ENCODE data around the gene GPC3.
"Not testable (repeated sequence)": the region's sequence is repeated elsewhere in the genome, so short reads cannot be mapped to it uniquely, and the experiment has no call there.

GPC3 gene

GRCh38 chrX:134020910-134021309 is 35.5 kb upstream of the GPC3 start:
- no peak for DNase-seq (ENCODE audit: extremely low read depth, low read depth)
- TF ChIP-seq CTCF (IDR thresholded peaks at IDR 0.05; ENCODE audit: low read depth, low read length): peak; percentile 4; the same call in 1 of the 2 replicates

GRCh38 chrX:134019567-134020206 is 34.3 kb upstream of the GPC3 start:
- DNase-seq (ENCODE audit: extremely low read depth, low read depth): no peak
- TF ChIP-seq CTCF (IDR thresholded peaks at IDR 0.05; ENCODE audit: low read depth, low read length): no peak

DNA sequence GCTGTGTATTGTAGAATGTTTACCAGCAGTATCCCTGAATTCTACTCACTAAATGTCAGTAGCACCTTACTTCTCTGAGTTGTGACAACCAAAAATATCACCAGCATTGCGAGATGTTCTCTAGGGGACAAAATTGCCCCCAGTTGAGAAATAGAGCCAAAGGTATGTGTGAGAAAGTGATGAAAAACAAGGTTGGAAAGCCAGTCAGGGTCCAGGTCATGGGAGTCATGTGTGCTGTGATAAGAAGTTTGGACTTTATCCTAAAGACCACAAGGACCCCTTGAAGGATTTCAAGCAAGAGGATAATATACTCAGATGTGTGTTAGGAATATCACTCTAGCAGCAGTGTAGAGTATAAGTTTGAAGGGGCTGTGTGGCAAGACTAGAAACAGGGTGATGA is 30.9 kb upstream of the GPC3 start:
- not testable (repeated sequence) for DNase-seq (ENCODE audit: extremely low read depth, low read depth)

GRCh38 chrX:134015510-134015909 is 30.1 kb upstream of the GPC3 start:
- DNase-seq (ENCODE audit: extremely low read depth, low read depth): not testable (repeated sequence)

GRCh38 chrX:134013524-134013923 is 28.1 kb upstream of the GPC3 start:
- DNase-seq (ENCODE audit: extremely low read depth, low read depth): no peak
- no peak for TF ChIP-seq CTCF (IDR thresholded peaks at IDR 0.05; ENCODE audit: low read depth, low read length)

- peak; percentile 14 for DNase-seq (ENCODE audit: extremely low read depth, low read depth)
- TF ChIP-seq CTCF (IDR thresholded peaks at IDR 0.05; ENCODE audit: low read depth, low read length): no peak
Observed at GRCh38 chrX:134013092-134013497, 27.7 kb upstream of the GPC3 start.

DNA sequence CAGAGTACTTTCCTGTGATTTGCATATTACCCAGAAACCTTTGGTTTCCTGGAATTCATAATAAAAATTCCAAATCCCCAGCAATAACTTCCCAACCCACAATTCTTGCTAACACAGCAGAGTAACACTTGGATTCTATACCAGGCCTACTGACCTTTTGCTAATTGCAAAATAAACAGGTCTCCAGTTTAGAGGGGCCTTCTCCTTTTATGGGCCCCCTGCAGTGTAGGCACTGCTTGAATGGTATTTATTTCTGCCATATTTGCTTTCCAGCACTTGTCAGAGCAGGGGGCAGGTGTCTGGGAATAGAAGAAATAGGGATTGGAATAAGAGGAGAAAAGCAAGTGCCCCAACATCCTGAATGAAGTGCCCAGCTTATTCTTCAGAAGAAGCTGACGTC is 25.3 kb upstream of the GPC3 start:
- no peak for TF ChIP-seq CTCF (IDR thresholded peaks at IDR 0.05; ENCODE audit: low read depth, low read length)
- no peak for DNase-seq (ENCODE audit: extremely low read depth, low read depth)

DNA sequence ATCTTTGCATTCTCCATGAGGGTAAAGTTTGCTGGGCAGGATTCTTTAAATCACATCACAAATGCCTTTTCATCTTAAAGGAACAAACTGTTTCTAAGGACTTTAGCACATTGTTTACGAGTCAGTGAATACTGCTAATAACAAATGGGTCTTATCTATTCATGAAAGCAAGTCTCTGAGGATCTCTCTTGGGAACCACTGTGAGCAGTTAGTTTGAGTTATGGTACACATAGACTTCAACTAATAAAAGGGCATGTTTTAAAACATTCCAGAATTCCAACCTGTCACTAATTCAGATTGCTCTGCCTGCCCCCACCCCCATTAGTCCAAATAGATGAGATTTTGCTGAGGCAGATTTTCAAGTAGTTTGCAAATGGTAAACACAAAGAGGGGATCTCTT is 22.3 kb upstream of the GPC3 start:
- DNase-seq (ENCODE audit: extremely low read depth, low read depth): no peak
- TF ChIP-seq CTCF (IDR thresholded peaks at IDR 0.05; ENCODE audit: low read depth, low read length): no peak

Measured in AG09319 (cell line).